ENCODE data around the gene TBC1D28. TPM values are rescaled to one million over a fixed set of nuclear protein-coding genes. Genes with fewer than 3 reads are reported as not detected.
"Not testable (repeated sequence)": the region's sequence is repeated elsewhere in the genome, so short reads cannot be mapped to it uniquely, and the experiment has no call there.

Gene TBC1D28
- total and polyA plus RNA-seq, 9 donors = 0.25 TPM; not detected in 8

DNA sequence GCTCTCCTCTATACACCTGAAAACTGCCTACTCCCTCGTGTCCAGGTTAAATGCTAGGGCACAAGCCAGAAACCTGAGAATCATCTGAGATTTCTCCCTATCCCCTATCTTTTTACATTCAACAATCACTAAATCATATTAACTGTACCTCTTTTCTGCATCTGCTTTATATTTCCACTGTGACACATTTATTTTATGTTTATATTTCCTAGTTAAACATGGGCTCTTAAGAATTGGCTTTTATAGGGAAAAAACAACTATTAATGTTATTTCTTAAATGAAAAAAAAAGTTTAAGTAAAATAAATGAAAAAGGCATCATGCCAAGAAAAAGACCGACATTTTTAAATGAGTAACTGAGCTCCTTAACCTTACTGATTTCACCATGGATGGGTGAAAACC is 26.6 kb downstream of the TBC1D28 start:
- H3K4me1 ChIP-seq (ENCODE audit: control insufficient read depth, insufficient read depth, low read length); H3K36me3 ChIP-seq (ENCODE audit: control insufficient read depth, insufficient read depth, low read length); DNase-seq; H3K4me3 ChIP-seq (ENCODE audit: low read length); H3K27ac ChIP-seq (ENCODE audit: low read length); H3K27me3 ChIP-seq (ENCODE audit: control insufficient read depth, insufficient read depth, low read length); H3K9me3 ChIP-seq (replicated peaks; ENCODE audit: control insufficient read depth, low read depth, low read length): not testable (repeated sequence)
- no CpG with 5 or more reads among the region's 2 CpGs for WGBS (ENCODE audit: insufficient coverage)

DNA sequence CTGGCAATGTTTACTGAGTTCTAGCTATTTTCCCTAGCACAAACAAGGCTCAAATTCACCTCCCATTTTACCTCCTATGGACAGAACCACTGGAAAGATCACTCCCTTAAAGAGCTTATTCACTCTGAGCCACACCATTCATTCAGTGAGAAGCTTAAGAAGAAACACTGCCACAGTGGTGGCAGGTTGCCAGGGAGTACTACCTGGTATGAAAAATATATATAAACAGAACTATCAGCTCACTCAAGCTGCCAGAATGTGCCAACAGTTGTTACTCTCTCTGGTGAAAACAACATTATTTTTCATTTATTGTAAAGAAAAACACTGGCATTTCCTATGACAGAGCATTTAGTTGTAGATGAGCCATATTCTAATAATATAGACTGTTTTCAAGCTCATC is 31.2 kb downstream of the TBC1D28 start:
- not testable (repeated sequence) for H3K27ac ChIP-seq (ENCODE audit: low read length); DNase-seq; H3K36me3 ChIP-seq (ENCODE audit: control insufficient read depth, insufficient read depth, low read length); H3K27me3 ChIP-seq (ENCODE audit: control insufficient read depth, insufficient read depth, low read length); H3K4me1 ChIP-seq (ENCODE audit: control insufficient read depth, insufficient read depth, low read length); H3K9me3 ChIP-seq (replicated peaks; ENCODE audit: control insufficient read depth, low read depth, low read length); H3K4me3 ChIP-seq (ENCODE audit: low read length)

DNA sequence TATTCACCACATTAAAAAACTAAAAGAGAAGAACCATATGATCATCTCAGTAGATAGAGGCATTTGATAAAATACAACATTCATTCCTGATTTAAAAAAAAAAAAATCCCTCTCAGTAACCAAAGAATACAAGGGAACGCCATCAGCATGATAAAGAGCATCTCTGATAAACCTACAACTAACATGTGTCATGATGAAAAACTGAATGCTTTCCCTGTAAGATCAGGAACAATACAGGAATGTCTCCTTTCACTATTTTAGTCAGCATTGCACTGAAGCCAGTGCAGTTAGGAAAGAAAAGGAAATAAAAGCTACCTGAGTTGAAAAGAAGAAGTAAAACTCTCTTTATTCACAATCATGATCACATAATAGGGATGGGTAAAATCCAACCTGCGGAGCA is 51.1 kb downstream of the TBC1D28 start:
- DNase-seq = not testable (repeated sequence)
- no CpG with 5 or more reads among the region's 2 CpGs for WGBS (ENCODE audit: insufficient coverage)

More for the DNA sequence above, 51.1 kb downstream of the TBC1D28 start:
- not testable (repeated sequence) for H3K4me1 ChIP-seq (ENCODE audit: control insufficient read depth, insufficient read depth, low read length); H3K27ac ChIP-seq (ENCODE audit: low read length); H3K4me3 ChIP-seq (ENCODE audit: low read length); H3K27me3 ChIP-seq (ENCODE audit: control insufficient read depth, insufficient read depth, low read length); H3K36me3 ChIP-seq (ENCODE audit: control insufficient read depth, insufficient read depth, low read length); H3K9me3 ChIP-seq (replicated peaks; ENCODE audit: control insufficient read depth, low read depth, low read length)

Other genes starting within 250 kb of the TBC1D28 start
- gene LGALS9C, start 167.6 kb downstream of the TBC1D28 start, total RNA-seq = not detected
- gene LGALS9C, start 167.6 kb downstream of the TBC1D28 start, polyA plus RNA-seq (ENCODE audit: insufficient read depth in 1 of 8, insufficient read length in 8 of 8, low replicate concordance in 1 of 8) = under 1 TPM in 1 of 8 donors, not detected in 7; 0.26 TPM
- 3.4 TPM for gene FOXO3B, start 37.9 kb upstream of the TBC1D28 start, total RNA-seq
- 1 to 10 TPM; 1.6 to 4.1 (median 3.6) TPM for gene FOXO3B, start 37.9 kb upstream of the TBC1D28 start, polyA plus RNA-seq (ENCODE audit: insufficient read depth in 1 of 8, insufficient read length in 8 of 8, low replicate concordance in 1 of 8)
- gene FBXW10, start 99.7 kb upstream of the TBC1D28 start, total RNA-seq = 0.09 TPM
- gene FBXW10, start 99.7 kb upstream of the TBC1D28 start, polyA plus RNA-seq (ENCODE audit: insufficient read depth in 1 of 8, insufficient read length in 8 of 8, low replicate concordance in 1 of 8) = under 1 TPM in 6 of 8 donors, not detected in 2; 0.09 to 0.44 (median 0.21) TPM
- 29.3 TPM for gene TVP23B, start 136.8 kb upstream of the TBC1D28 start, total RNA-seq
- 10 to 100 TPM; 19.2 to 33.3 (median 22.9) TPM for gene TVP23B, start 136.8 kb upstream of the TBC1D28 start, polyA plus RNA-seq (ENCODE audit: insufficient read depth in 1 of 8, insufficient read length in 8 of 8, low replicate concordance in 1 of 8)
- 32.1 TPM for gene PRPSAP2, start 213.7 kb upstream of the TBC1D28 start, total RNA-seq
- 10 to 100 TPM; 21.9 to 28.3 (median 25.4) TPM for gene PRPSAP2, start 213.7 kb upstream of the TBC1D28 start, polyA plus RNA-seq (ENCODE audit: insufficient read depth in 1 of 8, insufficient read length in 8 of 8, low replicate concordance in 1 of 8)